ENCODE measurements around the gene CHAF1A. TPM values are rescaled to one million over a fixed set of nuclear protein-coding genes. Genes with fewer than 3 reads are reported as not detected.

Gene CHAF1A
- total RNA-seq, 3 donors from 2014 or later = 6.3 to 8.2 (median 7.9) TPM

- TF ChIP-seq POLR2AphosphoS5 (IDR thresholded peaks at IDR 0.05) (no peak), CTCF (IDR thresholded peaks at IDR 0.05) (no peak), POLR2A (IDR thresholded peaks at IDR 0.05) (no peak)
- intact Hi-C loops (cut with DNase I; ENCODE audit: low total_unique reads) = no loop called here
- Histone ChIP-seq H3K9me3 (no peaks in the 10 kb centered on the region), H3K27me3 (no peaks in the 10 kb centered on the region), H3K36me3 (no peaks in the 10 kb centered on the region), H3K4me1 (peaks cover 39 to 44% of the 10 kb centered on the region in 2 donors), H3K4me3 (peak overlapping the region in 2 of 3 donors; percentile 11 to 48), H3K27ac (peak overlapping the region; percentile 83 to 96)
- no peak for DNase-seq (ENCODE audit: low spot score in 2 of 2)
Observed at GRCh38 chr19:4390567-4391305, 11.7 kb upstream of the CHAF1A start.

DNA sequence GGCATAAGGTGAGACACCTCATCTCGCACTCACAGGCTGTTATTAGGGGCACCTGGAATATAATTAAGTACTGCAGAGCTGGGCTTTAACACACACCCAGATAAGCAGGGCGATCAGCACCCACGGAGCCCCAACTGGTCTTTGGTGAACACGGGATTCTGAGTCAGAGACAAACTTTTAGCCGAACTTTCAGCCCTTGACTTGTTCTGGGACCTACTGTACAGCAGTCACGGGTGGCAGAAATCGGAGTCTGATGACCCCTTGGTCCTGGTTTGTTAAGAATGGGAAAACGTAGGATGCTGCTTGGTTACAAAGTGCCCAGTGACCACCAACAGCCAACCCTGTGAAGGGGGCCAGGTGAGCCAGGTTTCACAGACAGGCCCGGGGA is 11.1 kb upstream of the CHAF1A start:
- Histone ChIP-seq H3K27ac (peak overlapping the region; percentile 83 to 96), H3K4me3 (peak overlapping the region in 1 of 3 donors; percentile 48), H3K36me3 (no peaks in the 10 kb centered on the region), H3K27me3 (no peaks in the 10 kb centered on the region), H3K9me3 (no peaks in the 10 kb centered on the region), H3K4me1 (peaks cover 39 to 44% of the 10 kb centered on the region in 2 donors)
- DNase-seq (ENCODE audit: low spot score in 2 of 2) = no peak
- no peak for TF ChIP-seq CTCF (IDR thresholded peaks at IDR 0.05)
- TF ChIP-seq POLR2AphosphoS5 (IDR thresholded peaks at IDR 0.05) = no peak
- TF ChIP-seq POLR2A (IDR thresholded peaks at IDR 0.05) = no peak
- intact Hi-C loops (cut with DNase I; ENCODE audit: low total_unique reads) = no loop called here

- no peaks in the 10 kb centered on the region for H3K27me3 ChIP-seq
- H3K36me3 ChIP-seq = no peaks in the 10 kb centered on the region
- H3K27ac ChIP-seq = peak overlapping the region; percentile 83 to 96
- H3K9me3 ChIP-seq = no peaks in the 10 kb centered on the region
- peaks cover 39 to 44% of the 10 kb centered on the region in 2 donors for H3K4me1 ChIP-seq
- DNase-seq (ENCODE audit: low spot score in 2 of 2) = no peak
- peak overlapping the region in 1 of 3 donors; percentile 48 for H3K4me3 ChIP-seq
- intact Hi-C loops (cut with DNase I; ENCODE audit: low total_unique reads) = no loop called here
- no peak for TF ChIP-seq POLR2A (IDR thresholded peaks at IDR 0.05)
- no peak for TF ChIP-seq CTCF (IDR thresholded peaks at IDR 0.05)
- peak; percentile 34 to 75 (median 70) for TF ChIP-seq POLR2AphosphoS5 (IDR thresholded peaks at IDR 0.05)
Observed at GRCh38 chr19:4391701-4392483, 10.5 kb upstream of the CHAF1A start.

DNA sequence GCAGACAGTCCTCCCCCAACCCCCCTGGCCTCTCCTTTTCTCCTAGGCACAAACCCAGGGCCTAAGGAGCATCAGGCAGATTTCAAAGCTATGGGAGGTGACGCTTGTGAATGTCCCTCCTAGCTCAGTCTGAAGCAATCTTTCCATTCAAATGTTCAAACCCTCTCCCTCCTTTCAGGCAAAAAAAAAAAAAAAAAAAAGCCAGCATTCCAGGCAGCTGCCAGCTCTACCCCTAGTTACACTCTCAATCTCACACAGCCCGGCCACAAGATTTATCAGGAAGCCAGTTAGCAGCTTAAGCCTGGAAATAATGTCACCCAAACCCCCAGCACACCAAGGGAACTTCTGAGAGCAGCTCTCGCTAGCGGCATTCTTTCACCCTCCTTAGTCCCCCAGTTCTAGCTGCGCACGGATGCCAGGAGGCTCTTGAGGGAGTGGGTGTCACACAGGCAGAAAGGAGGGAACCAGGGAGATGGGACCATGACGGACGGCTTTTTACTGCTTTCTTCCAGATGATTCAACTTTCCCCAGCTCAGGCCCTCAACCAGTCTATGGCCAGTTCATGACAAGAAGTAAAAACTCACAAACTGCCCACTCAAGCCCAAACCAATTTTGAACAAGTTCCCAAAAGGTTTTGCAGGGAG is 8.4 kb upstream of the CHAF1A start:
- intact Hi-C loops (cut with DNase I; ENCODE audit: low total_unique reads) = loop anchor here (1.0 kb wide), 1 partner anchor 17 kb away; no protein-coding TSS in a partner anchor
- Histone ChIP-seq H3K27me3 (no peaks in the 10 kb centered on the region), H3K36me3 (no peaks in the 10 kb centered on the region), H3K9me3 (no peaks in the 10 kb centered on the region), H3K27ac (peak overlapping the region in 1 of 2 donors; percentile 33), H3K4me1 (peaks cover 30 to 33% of the 10 kb centered on the region in 2 donors), H3K4me3 (no peak overlapping the region)
- TF ChIP-seq POLR2A (IDR thresholded peaks at IDR 0.05) = no peak
- no peak for TF ChIP-seq POLR2AphosphoS5 (IDR thresholded peaks at IDR 0.05)
- TF ChIP-seq CTCF (IDR thresholded peaks at IDR 0.05) = no peak
- DNase-seq (ENCODE audit: low spot score in 2 of 2) = no peak

Data from breast epithelium (tissue), 4 donors.